CD4-positive, alpha-beta T cell (primary cell): ENCODE measurements around the gene FBXW11. TPM values are rescaled to one million over a fixed set of nuclear protein-coding genes. Genes with fewer than 3 reads are reported as not detected.
A peak's percentile ranks its signal among the peaks of the same experiment; 100 is the strongest.
"Not testable (repeated sequence)": the region's sequence is repeated elsewhere in the genome, so short reads cannot be mapped to it uniquely, and the experiment has no call there.

Source experiments
- ATAC-seq: fragments of 200-7000 bp; cut with Tn5 transposase; one replicate; pipeline ENCODE4 v1.10.0; 2022; ENCODE audit warnings: mild to moderate bottlenecking; ENCODE audit not compliant: poor library complexity
- CTCF ChIA-PET: fragments of 350-600 bp; sonication (Branson Sonifier 250); formaldehyde crosslinking; loops from one replicate; lab custom pipeline; 2021; ENCODE audit warnings: antibody characterized with exemption, inconsistent platforms; lab: Charles Lee
- POLR2A ChIA-PET: fragments of 350-600 bp; sonication (Branson Sonifier 250); formaldehyde crosslinking; loops from one replicate; lab custom pipeline; 2021; ENCODE audit warnings: antibody characterized with exemption, inconsistent platforms; lab: Charles Lee
- DNase-seq, 14 experiments: peaks; one replicate each; pipeline ENCODE4 v3.0.0-alpha.2; 2013 to 2020; ENCODE audit warnings: mixed read lengths in 2 of 14
- H3K27ac ChIP-seq, 2 donors: one replicate each; pipeline versions ENCODE4 v1.5.1 to v1.7.0; 2013; ENCODE audit warnings: low read length in 2 of 2, low read depth in 1 of 2, mild to moderate bottlenecking in 1 of 2
- H3K27me3 ChIP-seq, 2 experiments: 1 replicate in 1 of 2; 2 replicates in 1 of 2; pipeline versions ENCODE4 v1.6.1 to v1.7.0; 2013; ENCODE audit warnings: low read length in 2 of 2, control low read depth in 1 of 2, mild to moderate bottlenecking in 1 of 2, moderate library complexity in 1 of 2; ENCODE audit not compliant: insufficient read depth in 2 of 2, control insufficient read depth in 1 of 2
- H3K36me3 ChIP-seq: one replicate; pipeline ENCODE4 v1.6.1; 2013; ENCODE audit warnings: low read length, control low read depth; ENCODE audit not compliant: insufficient read depth
- H3K4me1 ChIP-seq: one replicate; pipeline ENCODE4 v1.6.1; 2013; ENCODE audit warnings: low read length, control low read depth; ENCODE audit not compliant: insufficient read depth
- H3K4me3 ChIP-seq: one replicate; pipeline ENCODE4 v1.5.1; 2013; ENCODE audit warnings: mild to moderate bottlenecking, low read length, moderate library complexity
- H3K9me3 ChIP-seq, 2 experiments: 1 replicate in 1 of 2; 2 replicates in 1 of 2; pipeline versions ENCODE4 v1.6.1 to v1.7.0; 2013; ENCODE audit warnings: low read length in 2 of 2, mild to moderate bottlenecking in 2 of 2, control low read depth in 1 of 2, moderate library complexity in 1 of 2; ENCODE audit not compliant: control insufficient read depth in 1 of 2, insufficient read depth in 1 of 2
- H3K27ac Mint-ChIP-seq: one replicate; pipeline ENCODE4 v1.8.0; 2020; ENCODE audit warnings: mixed read lengths
- H3K27me3 Mint-ChIP-seq: one replicate; pipeline ENCODE4 v1.8.0; 2021; ENCODE audit warnings: mixed read lengths
- H3K36me3 Mint-ChIP-seq: one replicate; pipeline ENCODE4 v1.8.0; 2021; ENCODE audit warnings: low read depth, mixed read lengths
- H3K4me1 Mint-ChIP-seq: one replicate; pipeline ENCODE4 v1.8.0; 2021; ENCODE audit warnings: low read depth, mixed read lengths
- H3K4me3 Mint-ChIP-seq: one replicate; pipeline ENCODE4 v1.8.0; 2020; ENCODE audit warnings: mild to moderate bottlenecking, mixed read lengths
- H3K9me3 Mint-ChIP-seq: one replicate; pipeline ENCODE4 v1.8.0; 2020; ENCODE audit warnings: mixed read lengths
- intact Hi-C, 2 experiments: fragments of 100-400 bp; cut with DNase I in 1 of 2; cut with micrococcal nuclease in 1 of 2; formaldehyde crosslinking; loops; one replicate each; pipeline versions ENCODE4 v1.15.1 to v1.9.0; 2023 to 2025; cut with DNase I, micrococcal nuclease
- total RNA-seq, 174 experiments: library from RNA in 2 of 174; stranded (reverse) in 2 of 174; gene quantifications; one replicate each; pipeline ENCODE4 v1.2.3 and lab custom pipeline; 2021 to 2026
- TF ChIP-seq, protein P1 (sequence below): fragments of 200-600 bp; IDR thresholded peaks from one replicate; pipeline ENCODE4 v1.8.0; 2022; ENCODE audit warnings: antibody characterized with exemption, mild to moderate bottlenecking

FBXW11 gene
- total RNA-seq, 2 experiments from 2014 or later: 20.9 to 24.0 TPM

DNA sequence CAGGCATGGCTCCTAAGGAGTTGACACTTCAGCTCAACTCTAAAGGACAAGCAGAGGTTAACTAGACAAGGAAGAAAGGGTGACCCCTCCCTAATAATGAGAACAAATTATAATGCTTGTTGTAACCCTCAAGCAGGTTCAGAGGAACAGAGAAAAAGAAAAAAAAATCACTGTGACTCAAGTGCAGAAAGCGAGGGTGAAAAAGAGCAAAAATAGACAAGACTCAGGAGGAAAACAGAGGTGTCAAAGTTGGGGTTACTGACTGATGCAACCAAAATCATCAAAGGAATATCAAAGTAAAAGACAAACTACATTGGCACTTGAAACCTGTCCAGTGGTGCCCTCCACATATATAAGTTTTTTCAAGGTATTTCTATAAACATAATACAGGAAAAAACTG lies 28.4 kb downstream of the FBXW11 start:
- Histone ChIP-seq H3K27ac (no peak overlapping the region), H3K27me3 (no peaks in the 10 kb centered on the region), H3K36me3 (peaks cover 3% of the 10 kb centered on the region), H3K9me3 (peaks cover 0 to 17% of the 10 kb centered on the region in 2 experiments), H3K4me3 (no peak overlapping the region), H3K4me1 (no peaks in the 10 kb centered on the region)
- no peak for ATAC-seq
- TF ChIP-seq, protein P1, sequence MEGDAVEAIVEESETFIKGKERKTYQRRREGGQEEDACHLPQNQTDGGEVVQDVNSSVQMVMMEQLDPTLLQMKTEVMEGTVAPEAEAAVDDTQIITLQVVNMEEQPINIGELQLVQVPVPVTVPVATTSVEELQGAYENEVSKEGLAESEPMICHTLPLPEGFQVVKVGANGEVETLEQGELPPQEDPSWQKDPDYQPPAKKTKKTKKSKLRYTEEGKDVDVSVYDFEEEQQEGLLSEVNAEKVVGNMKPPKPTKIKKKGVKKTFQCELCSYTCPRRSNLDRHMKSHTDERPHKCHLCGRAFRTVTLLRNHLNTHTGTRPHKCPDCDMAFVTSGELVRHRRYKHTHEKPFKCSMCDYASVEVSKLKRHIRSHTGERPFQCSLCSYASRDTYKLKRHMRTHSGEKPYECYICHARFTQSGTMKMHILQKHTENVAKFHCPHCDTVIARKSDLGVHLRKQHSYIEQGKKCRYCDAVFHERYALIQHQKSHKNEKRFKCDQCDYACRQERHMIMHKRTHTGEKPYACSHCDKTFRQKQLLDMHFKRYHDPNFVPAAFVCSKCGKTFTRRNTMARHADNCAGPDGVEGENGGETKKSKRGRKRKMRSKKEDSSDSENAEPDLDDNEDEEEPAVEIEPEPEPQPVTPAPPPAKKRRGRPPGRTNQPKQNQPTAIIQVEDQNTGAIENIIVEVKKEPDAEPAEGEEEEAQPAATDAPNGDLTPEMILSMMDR: no peak
- Mint-ChIP-seq H3K4me1 (peaks cover 52% of the 10 kb centered on the region), H3K9me3 (peaks cover 7% of the 10 kb centered on the region), H3K27ac (no peak overlapping the region), H3K36me3 (peaks cover 72% of the 10 kb centered on the region), H3K27me3 (no peaks in the 10 kb centered on the region), H3K4me3 (no peak overlapping the region)
- intact Hi-C loops: no loop called here
- CTCF ChIA-PET: no interaction called here
- no peak for DNase-seq
- POLR2A ChIA-PET: no interaction called here

DNA sequence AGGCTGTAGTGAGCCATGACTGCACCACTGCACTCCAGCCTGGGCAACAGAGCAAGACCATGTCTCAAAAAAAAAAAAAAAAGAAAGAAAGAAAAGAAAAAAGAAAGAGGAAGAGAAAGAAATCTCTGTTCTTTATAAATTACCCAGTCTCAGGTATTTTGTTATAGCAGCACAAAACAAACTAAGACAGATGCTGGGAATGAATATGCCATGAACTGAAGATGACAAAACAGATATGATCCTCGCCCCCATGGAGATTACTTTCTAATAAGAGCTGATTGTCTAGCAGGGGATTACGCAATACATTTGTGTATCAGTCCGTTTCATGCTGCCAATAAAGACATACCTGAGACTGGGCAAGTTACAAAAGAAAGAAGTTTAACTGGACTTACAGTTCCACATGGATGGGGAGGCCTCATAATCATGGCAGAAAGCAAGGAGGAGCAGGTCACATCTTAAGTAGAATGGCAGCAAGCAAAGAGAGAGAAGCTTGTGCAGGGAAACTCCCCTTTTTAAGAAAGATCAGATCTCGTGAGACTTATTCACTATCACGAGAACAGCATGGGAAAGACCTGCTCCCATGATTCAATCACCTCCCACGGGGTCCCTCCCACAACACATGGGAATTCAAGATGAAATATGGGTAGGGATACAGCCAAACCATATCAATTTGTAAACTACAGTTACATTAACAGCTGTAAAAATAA lies 29.0 kb downstream of the FBXW11 start:
- not testable (repeated sequence) for H3K4me3 Mint-ChIP-seq

GRCh38 chr5:171975877-171976667 lies 30.4 kb downstream of the FBXW11 start:
- Histone ChIP-seq H3K27me3 (no peaks in the 10 kb centered on the region), H3K4me3 (no peak overlapping the region), H3K9me3 (peaks cover 0 to 17% of the 10 kb centered on the region in 2 experiments), H3K36me3 (peaks cover 4% of the 10 kb centered on the region), H3K27ac (no peak overlapping the region), H3K4me1 (no peaks in the 10 kb centered on the region)
- POLR2A ChIA-PET: no interaction called here
- Mint-ChIP-seq H3K27me3 (no peaks in the 10 kb centered on the region), H3K4me1 (peaks cover 59% of the 10 kb centered on the region), H3K9me3 (no peaks in the 10 kb centered on the region), H3K4me3 (no peak overlapping the region), H3K36me3 (peaks cover 64% of the 10 kb centered on the region), H3K27ac (peak overlapping the region; percentile 12)
- intact Hi-C loops: no loop called here
- TF ChIP-seq, protein P1: no peak
- DNase-seq: no peak
- CTCF ChIA-PET: interaction anchor here (0.7 kb wide), 1 partner anchor 22 kb away, joined by 3 read pairs; no protein-coding TSS in a partner anchor
- no peak for ATAC-seq

More for the DNA sequence above, 29.0 kb downstream of the FBXW11 start:
- ATAC-seq, H3K9me3 Mint-ChIP-seq, H3K4me3 ChIP-seq, H3K27me3 Mint-ChIP-seq, DNase-seq, H3K27ac ChIP-seq, H3K4me1 ChIP-seq, POLR2A ChIA-PET, H3K27me3 ChIP-seq, intact Hi-C loops, CTCF ChIA-PET, H3K27ac Mint-ChIP-seq, H3K36me3 ChIP-seq: not testable (repeated sequence)
- H3K36me3 Mint-ChIP-seq: peaks cover 68% of the 10 kb centered on the region
- H3K9me3 ChIP-seq: peaks cover 0 to 17% of the 10 kb centered on the region in 2 experiments
- H3K4me1 Mint-ChIP-seq: peaks cover 54% of the 10 kb centered on the region
